ENCODE data around the gene TINAG.

TINAG gene

GRCh38 chr6:54284161-54284860 is 23.9 kb upstream of the TINAG start:
- no peak overlapping the region for H3K4me3 ChIP-seq (ENCODE audit: extremely low read depth, insufficient read depth, low read length, poor library complexity, severe bottlenecking)
- no peaks in the 10 kb centered on the region for H3K36me3 ChIP-seq (ENCODE audit: control insufficient read depth, insufficient read depth, low read length)
- 86 to 92% methylated on average over 2 of the region's 3 CpGs for WGBS, 2 experiments (ENCODE audit: insufficient coverage in 2 of 2)
- no peak overlapping the region for H3K27ac ChIP-seq (ENCODE audit: low read depth, low read length, severe bottlenecking)
- no peaks in the 10 kb centered on the region for H3K4me1 ChIP-seq (ENCODE audit: control insufficient read depth, insufficient read depth, low read length, poor library complexity, severe bottlenecking)
- H3K9me3 ChIP-seq (ENCODE audit: control insufficient read depth, low read length): no peaks in the 10 kb centered on the region

DNA sequence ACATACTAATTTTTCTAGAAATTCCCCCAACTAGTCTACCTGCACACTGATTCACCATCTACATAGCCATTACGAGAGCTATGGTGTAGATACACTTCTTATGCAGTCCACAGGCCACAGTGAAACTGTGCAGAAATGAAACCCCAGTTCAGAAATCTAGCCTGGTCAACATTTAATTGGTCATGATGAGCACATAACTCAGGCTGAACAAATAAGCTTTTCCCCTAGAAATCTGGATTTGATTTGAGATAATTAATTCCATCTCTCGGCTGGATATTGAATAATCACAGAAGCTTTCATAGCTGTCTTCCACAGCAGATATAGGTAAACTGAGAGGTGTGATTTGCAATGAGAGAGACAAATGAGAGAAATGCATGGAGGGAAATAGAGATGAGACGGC is 22.6 kb upstream of the TINAG start:
- H3K27ac ChIP-seq (ENCODE audit: low read depth, low read length, severe bottlenecking): no peak overlapping the region
- 100% methylated on average over 1 of the region's 3 CpGs for WGBS, 2 experiments (ENCODE audit: insufficient coverage in 2 of 2)
- H3K4me3 ChIP-seq (ENCODE audit: extremely low read depth, insufficient read depth, low read length, poor library complexity, severe bottlenecking): no peak overlapping the region
- H3K4me1 ChIP-seq (ENCODE audit: control insufficient read depth, insufficient read depth, low read length, poor library complexity, severe bottlenecking): no peaks in the 10 kb centered on the region
- H3K9me3 ChIP-seq (ENCODE audit: control insufficient read depth, low read length): no peaks in the 10 kb centered on the region
- H3K36me3 ChIP-seq (ENCODE audit: control insufficient read depth, insufficient read depth, low read length): no peaks in the 10 kb centered on the region

DNA sequence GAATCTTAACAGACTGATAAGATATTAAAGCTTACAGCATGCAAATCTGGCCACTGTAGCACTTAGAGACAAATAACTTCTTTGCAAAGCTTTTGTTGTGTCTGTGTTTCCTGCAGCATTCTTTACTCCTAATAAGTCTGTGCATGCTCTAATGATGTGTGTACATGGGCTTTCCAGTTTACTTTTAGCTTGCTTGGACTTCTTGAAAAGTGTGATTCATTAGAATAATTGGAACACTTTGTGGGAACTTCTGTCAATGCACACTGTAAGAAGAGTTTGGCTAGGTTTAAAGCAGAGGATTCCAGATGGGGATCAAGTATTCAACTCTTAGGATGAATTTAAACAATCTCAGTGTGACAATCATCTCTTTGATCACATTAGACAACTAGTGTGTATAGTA is 22.1 kb upstream of the TINAG start:
- no peaks in the 10 kb centered on the region for H3K9me3 ChIP-seq (ENCODE audit: control insufficient read depth, low read length)
- no peaks in the 10 kb centered on the region for H3K36me3 ChIP-seq (ENCODE audit: control insufficient read depth, insufficient read depth, low read length)
- H3K27ac ChIP-seq (ENCODE audit: low read depth, low read length, severe bottlenecking): no peak overlapping the region

DNA sequence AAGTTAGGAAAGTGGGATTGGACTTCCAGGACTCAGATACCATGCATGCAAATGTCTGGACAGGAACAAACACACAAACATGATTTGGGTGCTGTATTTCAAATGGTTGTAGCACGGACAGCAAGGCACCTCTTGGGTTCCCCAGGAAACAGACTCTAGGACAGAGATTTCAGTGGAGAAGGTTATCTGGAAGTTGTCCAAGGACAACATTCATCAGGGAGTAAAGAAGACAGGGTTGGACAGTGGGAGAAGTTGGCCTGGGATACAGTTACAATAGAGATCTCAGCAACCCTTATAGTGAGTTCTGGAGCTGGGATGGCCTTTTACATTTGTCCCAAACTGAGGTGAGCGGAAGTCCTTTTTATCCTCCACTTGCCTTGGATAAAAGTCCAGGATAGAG is 19.8 kb upstream of the TINAG start:
- Histone ChIP-seq H3K9me3 (ENCODE audit: control insufficient read depth, low read length) (no peaks in the 10 kb centered on the region), H3K4me3 (ENCODE audit: extremely low read depth, insufficient read depth, low read length, poor library complexity, severe bottlenecking) (no peak overlapping the region), H3K27ac (ENCODE audit: low read depth, low read length, severe bottlenecking) (no peak overlapping the region), H3K4me1 (ENCODE audit: control insufficient read depth, insufficient read depth, low read length, poor library complexity, severe bottlenecking) (no peaks in the 10 kb centered on the region), H3K36me3 (ENCODE audit: control insufficient read depth, insufficient read depth, low read length) (no peaks in the 10 kb centered on the region)
- WGBS, 2 experiments (ENCODE audit: insufficient coverage in 2 of 2): 92 to 100% methylated on average over 1 to 2 of the region's 2 CpGs

More for the DNA sequence above, 22.1 kb upstream of the TINAG start:
- Histone ChIP-seq H3K4me1 (ENCODE audit: control insufficient read depth, insufficient read depth, low read length, poor library complexity, severe bottlenecking) (no peaks in the 10 kb centered on the region), H3K4me3 (ENCODE audit: extremely low read depth, insufficient read depth, low read length, poor library complexity, severe bottlenecking) (no peak overlapping the region)

DNA sequence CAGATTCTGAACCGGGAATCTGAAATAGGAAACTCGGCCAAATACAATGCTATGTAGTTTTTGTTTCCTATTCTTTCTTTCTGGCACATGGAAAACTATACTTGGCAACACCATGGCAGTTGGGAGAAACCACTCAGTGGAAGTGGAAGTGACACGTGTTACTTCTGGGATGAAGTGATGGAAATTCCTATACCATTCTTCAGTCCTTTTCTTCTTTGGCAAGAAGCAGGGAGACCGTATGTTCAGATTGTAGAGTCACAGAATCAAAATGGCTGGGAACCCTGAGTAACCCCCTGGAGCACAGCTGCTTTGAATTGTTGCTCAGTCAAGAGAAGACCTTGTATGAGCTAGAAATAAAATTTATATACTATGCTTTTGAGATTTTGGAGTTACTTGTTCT is 18.8 kb upstream of the TINAG start:
- H3K36me3 ChIP-seq (ENCODE audit: control insufficient read depth, insufficient read depth, low read length): no peaks in the 10 kb centered on the region
- WGBS, 2 experiments (ENCODE audit: insufficient coverage in 2 of 2): 88 to 100% methylated on average over 2 to 4 of the region's 4 CpGs
- no peaks in the 10 kb centered on the region for H3K4me1 ChIP-seq (ENCODE audit: control insufficient read depth, insufficient read depth, low read length, poor library complexity, severe bottlenecking)
- H3K4me3 ChIP-seq (ENCODE audit: extremely low read depth, insufficient read depth, low read length, poor library complexity, severe bottlenecking): no peak overlapping the region
- no peak overlapping the region for H3K27ac ChIP-seq (ENCODE audit: low read depth, low read length, severe bottlenecking)
- no peaks in the 10 kb centered on the region for H3K9me3 ChIP-seq (ENCODE audit: control insufficient read depth, low read length)

DNA sequence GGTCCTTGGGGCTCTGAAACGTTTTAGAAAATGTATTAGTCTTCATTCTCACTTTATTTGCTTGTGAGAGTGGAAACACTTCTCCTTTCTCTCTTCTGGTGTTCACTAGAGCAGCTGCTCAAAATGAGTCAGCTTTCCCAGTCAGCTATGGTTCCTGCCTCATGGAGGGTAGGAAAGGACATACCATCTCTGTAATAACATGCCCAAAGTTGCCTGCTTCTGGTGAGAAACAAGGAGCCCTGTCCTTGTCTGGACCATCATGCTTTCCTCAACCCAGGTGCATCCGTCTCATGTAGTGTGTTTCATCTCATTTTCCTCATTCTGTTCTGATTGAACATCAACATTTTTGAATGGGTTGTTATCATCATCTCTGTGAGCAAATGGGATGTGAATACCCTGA is 17.1 kb upstream of the TINAG start:
- H3K27ac ChIP-seq (ENCODE audit: low read depth, low read length, severe bottlenecking): peak overlapping the region; percentile 60
- H3K4me3 ChIP-seq (ENCODE audit: extremely low read depth, insufficient read depth, low read length, poor library complexity, severe bottlenecking): no peak overlapping the region
- H3K9me3 ChIP-seq (ENCODE audit: control insufficient read depth, low read length): no peaks in the 10 kb centered on the region
- no peaks in the 10 kb centered on the region for H3K36me3 ChIP-seq (ENCODE audit: control insufficient read depth, insufficient read depth, low read length)
- WGBS, 2 experiments (ENCODE audit: insufficient coverage in 2 of 2): no CpG with 5 or more reads among the region's 2 CpGs
- no peaks in the 10 kb centered on the region for H3K4me1 ChIP-seq (ENCODE audit: control insufficient read depth, insufficient read depth, low read length, poor library complexity, severe bottlenecking)

GRCh38 chr6:54291738-54292137 is 16.5 kb upstream of the TINAG start:
- Histone ChIP-seq H3K4me1 (ENCODE audit: control insufficient read depth, insufficient read depth, low read length, poor library complexity, severe bottlenecking) (no peaks in the 10 kb centered on the region), H3K9me3 (ENCODE audit: control insufficient read depth, low read length) (no peaks in the 10 kb centered on the region), H3K4me3 (ENCODE audit: extremely low read depth, insufficient read depth, low read length, poor library complexity, severe bottlenecking) (no peak overlapping the region), H3K27ac (ENCODE audit: low read depth, low read length, severe bottlenecking) (no peak overlapping the region), H3K36me3 (ENCODE audit: control insufficient read depth, insufficient read depth, low read length) (no peaks in the 10 kb centered on the region)
- WGBS, 2 experiments (ENCODE audit: insufficient coverage in 2 of 2): no CpG with 5 or more reads among the region's 2 CpGs

GRCh38 chr6:54294965-54295532 is 13.2 kb upstream of the TINAG start:
- Histone ChIP-seq H3K9me3 (ENCODE audit: control insufficient read depth, low read length) (no peaks in the 10 kb centered on the region), H3K27ac (ENCODE audit: low read depth, low read length, severe bottlenecking) (no peak overlapping the region), H3K4me1 (ENCODE audit: control insufficient read depth, insufficient read depth, low read length, poor library complexity, severe bottlenecking) (no peaks in the 10 kb centered on the region), H3K4me3 (ENCODE audit: extremely low read depth, insufficient read depth, low read length, poor library complexity, severe bottlenecking) (no peak overlapping the region), H3K36me3 (ENCODE audit: control insufficient read depth, insufficient read depth, low read length) (no peaks in the 10 kb centered on the region)
- 87 to 92% methylated on average over 8 of the region's 8 CpGs for WGBS, 2 experiments (ENCODE audit: insufficient coverage in 2 of 2)

DNA sequence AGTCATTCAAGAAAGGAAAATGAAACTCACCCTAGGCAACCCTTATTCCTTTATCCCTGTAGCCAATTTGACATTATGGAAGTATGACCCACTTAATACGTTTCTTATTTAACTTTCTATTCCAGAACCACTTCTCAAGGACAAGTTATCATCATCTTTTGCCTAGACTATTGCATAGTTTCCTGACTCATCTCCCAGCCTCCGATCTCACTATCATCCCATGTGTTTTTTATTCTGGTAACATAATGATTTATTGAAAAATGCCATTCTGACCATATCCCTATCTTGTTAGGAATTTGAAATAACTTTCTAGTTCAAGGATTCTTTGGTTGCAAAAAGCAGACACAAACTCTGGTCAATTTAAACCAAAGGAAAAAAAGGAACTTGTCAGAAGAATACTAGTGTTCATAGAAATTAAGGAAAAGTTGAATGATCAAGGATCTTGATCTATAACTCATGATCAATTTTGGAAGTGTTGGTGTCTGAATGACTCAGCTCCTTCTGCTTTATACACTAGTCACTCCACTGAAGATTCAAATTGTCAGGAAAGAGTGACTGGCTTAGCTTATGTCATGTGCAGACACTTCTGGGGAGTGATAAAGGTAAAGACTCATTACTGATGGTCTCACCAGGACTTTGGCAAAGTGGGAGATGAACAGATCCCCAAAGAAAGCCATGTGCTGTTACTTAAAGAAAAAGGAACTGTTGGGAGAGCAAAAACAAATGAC is 8.5 kb upstream of the TINAG start:
- Histone ChIP-seq H3K36me3 (ENCODE audit: control insufficient read depth, insufficient read depth, low read length) (no peaks in the 10 kb centered on the region), H3K4me3 (ENCODE audit: extremely low read depth, insufficient read depth, low read length, poor library complexity, severe bottlenecking) (no peak overlapping the region), H3K4me1 (ENCODE audit: control insufficient read depth, insufficient read depth, low read length, poor library complexity, severe bottlenecking) (no peaks in the 10 kb centered on the region), H3K9me3 (ENCODE audit: control insufficient read depth, low read length) (no peaks in the 10 kb centered on the region), H3K27ac (ENCODE audit: low read depth, low read length, severe bottlenecking) (no peak overlapping the region)
- 71 to 88% methylated on average over 1 of the region's 2 CpGs for WGBS, 2 experiments (ENCODE audit: insufficient coverage in 2 of 2)

- no peak overlapping the region for H3K27ac ChIP-seq (ENCODE audit: low read depth, low read length, severe bottlenecking)
- no peaks in the 10 kb centered on the region for H3K9me3 ChIP-seq (ENCODE audit: control insufficient read depth, low read length)
- no peak overlapping the region for H3K4me3 ChIP-seq (ENCODE audit: extremely low read depth, insufficient read depth, low read length, poor library complexity, severe bottlenecking)
- no peaks in the 10 kb centered on the region for H3K4me1 ChIP-seq (ENCODE audit: control insufficient read depth, insufficient read depth, low read length, poor library complexity, severe bottlenecking)
- H3K36me3 ChIP-seq (ENCODE audit: control insufficient read depth, insufficient read depth, low read length): no peaks in the 10 kb centered on the region
Measured at GRCh38 chr6:54301770-54302169, 6.5 kb upstream of the TINAG start.

GRCh38 chr6:54307439-54307910 is 766 bp upstream of the TINAG start:
- no CpG with 5 or more reads among the region's 2 CpGs for WGBS, 2 experiments (ENCODE audit: insufficient coverage in 2 of 2)
- Histone ChIP-seq H3K4me1 (ENCODE audit: control insufficient read depth, insufficient read depth, low read length, poor library complexity, severe bottlenecking) (no peaks in the 10 kb centered on the region), H3K36me3 (ENCODE audit: control insufficient read depth, insufficient read depth, low read length) (no peaks in the 10 kb centered on the region), H3K27ac (ENCODE audit: low read depth, low read length, severe bottlenecking) (no peak overlapping the region), H3K4me3 (ENCODE audit: extremely low read depth, insufficient read depth, low read length, poor library complexity, severe bottlenecking) (no peak overlapping the region), H3K9me3 (ENCODE audit: control insufficient read depth, low read length) (no peaks in the 10 kb centered on the region)
